Astrocyte (in vitro differentiated cells and primary cell): ENCODE results near the gene DLX2.
A peak's percentile ranks its signal among the peaks of the same experiment; 100 is the strongest.

Experiments
- EZH2 ChIP-seq: IDR thresholded peaks from 2 replicates; pipeline ENCODE4 v1.6.1; 2012; ENCODE audit warnings: mild to moderate bottlenecking, low read length, inconsistent platforms; ENCODE audit not compliant: insufficient read depth
- TF ChIP-seq, protein P1 (sequence below): IDR thresholded peaks from 2 replicates; pipeline ENCODE4 v1.5.1; 2011; ENCODE audit warnings: low read depth, mild to moderate bottlenecking, inconsistent platforms, low read length, moderate library complexity; ENCODE audit not compliant: insufficient read depth

DNA sequence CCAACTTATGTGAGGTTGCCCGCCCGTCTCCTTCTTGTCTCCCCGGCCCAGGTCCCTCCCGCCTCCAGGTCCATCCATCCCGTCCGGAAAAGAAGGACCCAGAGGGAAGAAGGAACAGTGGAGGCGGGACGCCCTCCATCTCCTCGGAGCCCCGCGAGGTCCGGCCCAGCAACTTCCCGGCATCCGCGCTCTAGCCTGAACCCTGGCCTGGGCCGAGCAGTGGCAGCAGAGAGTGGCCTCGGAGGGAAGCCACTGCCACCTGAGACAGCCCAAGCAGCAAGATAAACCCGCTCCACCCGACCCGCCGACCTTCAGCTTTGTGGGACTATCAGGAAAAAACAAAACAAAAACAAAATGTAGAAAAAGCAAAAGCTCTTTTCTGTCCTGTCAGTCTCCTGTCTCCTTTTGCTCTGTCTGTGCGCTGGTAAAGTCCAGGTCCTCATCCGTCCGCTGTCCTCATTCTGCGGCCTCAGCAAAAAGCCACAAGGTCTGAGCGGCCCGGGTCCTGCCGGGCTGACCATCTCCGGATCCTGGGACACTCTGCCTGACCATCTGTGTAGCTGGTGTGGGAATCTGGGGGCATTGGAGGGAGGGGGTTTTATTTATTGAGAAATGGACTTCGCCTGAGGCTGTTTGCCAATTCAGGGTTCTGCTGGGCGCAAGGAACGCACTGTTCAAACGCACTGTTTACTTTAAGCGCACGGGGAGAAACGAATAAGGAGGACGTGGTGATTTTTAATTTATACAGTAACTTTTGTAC, 14.3 kb downstream of the DLX2 start:
- TF ChIP-seq, protein P1, sequence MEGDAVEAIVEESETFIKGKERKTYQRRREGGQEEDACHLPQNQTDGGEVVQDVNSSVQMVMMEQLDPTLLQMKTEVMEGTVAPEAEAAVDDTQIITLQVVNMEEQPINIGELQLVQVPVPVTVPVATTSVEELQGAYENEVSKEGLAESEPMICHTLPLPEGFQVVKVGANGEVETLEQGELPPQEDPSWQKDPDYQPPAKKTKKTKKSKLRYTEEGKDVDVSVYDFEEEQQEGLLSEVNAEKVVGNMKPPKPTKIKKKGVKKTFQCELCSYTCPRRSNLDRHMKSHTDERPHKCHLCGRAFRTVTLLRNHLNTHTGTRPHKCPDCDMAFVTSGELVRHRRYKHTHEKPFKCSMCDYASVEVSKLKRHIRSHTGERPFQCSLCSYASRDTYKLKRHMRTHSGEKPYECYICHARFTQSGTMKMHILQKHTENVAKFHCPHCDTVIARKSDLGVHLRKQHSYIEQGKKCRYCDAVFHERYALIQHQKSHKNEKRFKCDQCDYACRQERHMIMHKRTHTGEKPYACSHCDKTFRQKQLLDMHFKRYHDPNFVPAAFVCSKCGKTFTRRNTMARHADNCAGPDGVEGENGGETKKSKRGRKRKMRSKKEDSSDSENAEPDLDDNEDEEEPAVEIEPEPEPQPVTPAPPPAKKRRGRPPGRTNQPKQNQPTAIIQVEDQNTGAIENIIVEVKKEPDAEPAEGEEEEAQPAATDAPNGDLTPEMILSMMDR, result no peak
- TF ChIP-seq EZH2, result peak; percentile 85
